NCI-H128 (cell line): ENCODE data around the gene ITIH5.

Source experiments
- DNase-seq: peaks from one replicate; lab custom pipeline; 2025; ENCODE audit not compliant: unreplicated experiment; lab: John Stamatoyannopoulos, UW

Gene ITIH5

DNA sequence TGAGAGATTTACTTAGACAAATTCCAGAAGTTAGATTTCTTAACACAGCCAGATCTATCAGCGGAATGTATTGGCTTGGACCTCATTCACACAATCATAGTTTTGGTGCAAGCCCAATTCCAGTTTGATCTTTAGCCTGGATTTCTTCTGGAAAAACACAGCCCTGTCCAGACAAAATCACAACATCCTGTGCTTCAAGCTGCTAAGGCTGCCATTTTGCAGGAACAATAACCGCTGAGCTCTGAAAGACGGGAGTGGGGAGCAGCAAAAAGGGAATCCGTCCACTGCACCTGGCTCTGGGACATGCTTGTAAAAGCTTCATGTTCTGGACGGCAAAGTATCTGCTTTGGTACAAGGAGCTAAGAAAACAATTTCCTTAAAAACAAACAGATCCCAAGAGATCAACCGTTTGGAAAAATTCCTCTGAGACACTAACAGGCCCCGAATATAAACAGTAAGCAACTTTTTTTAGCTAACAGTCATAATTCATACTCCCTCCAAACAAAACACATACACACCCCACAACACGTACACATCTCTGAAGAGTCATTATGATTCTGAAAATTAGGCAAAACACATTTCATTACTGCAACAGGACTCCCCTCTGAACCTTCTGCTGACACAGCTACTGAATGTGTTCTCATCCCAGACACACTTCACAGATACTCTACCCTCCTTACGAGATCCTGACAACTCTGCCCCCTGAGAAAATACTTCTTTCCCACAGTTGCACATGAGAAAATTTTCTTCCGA lies 32.4 kb downstream of the ITIH5 start:
- no peak for DNase-seq

DNA sequence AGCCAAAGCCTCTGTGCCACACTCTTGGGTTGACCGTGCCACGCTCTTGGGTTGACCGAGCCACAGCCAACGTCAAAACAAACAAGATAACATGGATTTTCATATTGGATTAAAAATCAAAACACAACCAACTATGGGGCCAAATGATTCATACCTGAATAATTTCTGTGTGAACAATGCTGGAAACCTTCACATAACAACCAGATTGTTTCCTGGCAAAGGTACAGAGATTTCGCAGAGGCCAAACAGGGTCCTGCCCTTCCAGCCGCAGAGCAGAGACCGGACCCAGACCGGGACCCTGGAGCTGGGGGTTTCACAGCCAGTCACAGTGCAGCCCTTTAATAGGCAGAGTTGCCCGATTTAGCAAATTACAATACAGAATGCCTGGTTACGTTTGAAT lies 40.5 kb downstream of the ITIH5 start:
- no peak for DNase-seq

DNA sequence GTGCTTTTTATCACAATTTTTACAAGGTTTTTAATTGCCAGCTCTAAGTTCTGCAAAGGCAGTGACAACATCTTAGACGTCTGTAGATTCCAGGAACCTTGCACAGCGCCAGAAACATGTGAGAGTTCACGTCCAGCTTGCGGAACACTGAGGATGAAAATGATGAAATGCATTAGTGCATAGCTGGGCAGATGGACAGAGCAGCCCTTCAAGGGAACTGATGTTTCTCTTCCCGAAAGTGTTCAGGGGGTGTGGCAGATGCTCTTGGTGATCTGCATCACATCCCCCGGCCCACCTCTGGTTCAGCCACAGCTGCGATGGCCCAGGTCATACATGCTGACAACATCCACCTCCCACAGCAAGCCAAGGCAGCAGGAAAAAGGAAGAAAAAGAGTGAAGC lies 40.9 kb downstream of the ITIH5 start:
- DNase-seq: no peak

DNA sequence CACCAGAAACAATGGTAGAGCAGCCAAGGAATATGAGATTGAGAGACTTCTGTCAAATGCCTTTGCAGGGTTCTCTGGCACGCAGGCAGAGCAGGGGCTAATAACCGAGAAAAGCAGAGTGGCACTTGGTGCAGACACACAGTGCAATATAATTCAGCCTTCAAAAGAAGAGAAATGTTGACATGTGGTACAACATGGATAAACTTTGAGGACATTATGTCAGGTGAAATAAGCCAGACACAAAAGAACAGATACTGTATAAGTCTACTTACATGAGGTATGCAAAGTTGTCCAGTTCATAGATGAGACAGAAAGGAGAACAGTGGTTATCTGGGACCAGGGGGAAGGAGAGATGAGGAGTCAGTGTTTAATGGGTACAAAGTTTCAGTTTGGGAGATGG lies 41.8 kb downstream of the ITIH5 start:
- no peak for DNase-seq

DNA sequence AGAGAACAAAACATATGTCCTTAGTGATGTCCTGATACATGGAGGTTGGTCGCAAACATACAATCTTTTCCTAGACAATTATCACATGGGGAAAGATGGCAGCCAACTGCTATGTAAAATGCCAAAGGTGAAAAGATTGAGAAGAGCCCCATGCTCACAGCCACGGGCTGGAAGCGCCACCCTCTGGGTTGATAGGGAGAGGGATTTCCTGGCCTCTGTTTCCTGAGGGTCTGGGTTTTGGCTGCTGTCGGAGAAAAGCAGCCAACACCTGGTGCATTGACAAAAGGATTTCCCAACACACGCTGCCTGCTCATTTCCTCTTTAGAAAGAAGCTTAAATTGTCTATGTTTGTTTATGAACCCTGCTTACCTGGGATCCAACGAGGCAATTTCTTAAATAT lies 43.8 kb downstream of the ITIH5 start:
- DNase-seq: no peak

DNA sequence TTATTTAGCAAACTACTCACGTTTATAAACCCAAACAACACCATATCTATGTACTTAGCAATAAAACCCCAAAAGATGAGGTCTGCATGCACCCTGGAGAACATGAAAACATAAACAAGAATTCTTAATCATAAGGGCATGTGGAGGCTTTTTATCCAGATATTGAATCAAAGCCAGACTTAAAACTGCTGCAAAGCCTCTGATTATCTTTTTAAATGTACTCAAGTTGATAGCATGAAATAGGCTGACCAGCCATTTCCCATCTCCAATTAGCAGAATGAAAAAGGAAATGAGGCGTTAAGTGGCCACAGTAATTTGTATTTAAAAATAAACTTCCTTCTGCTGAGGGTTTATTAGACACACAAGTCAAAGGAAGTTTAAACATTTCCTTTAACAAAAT lies 48.3 kb downstream of the ITIH5 start:
- no peak for DNase-seq

DNA sequence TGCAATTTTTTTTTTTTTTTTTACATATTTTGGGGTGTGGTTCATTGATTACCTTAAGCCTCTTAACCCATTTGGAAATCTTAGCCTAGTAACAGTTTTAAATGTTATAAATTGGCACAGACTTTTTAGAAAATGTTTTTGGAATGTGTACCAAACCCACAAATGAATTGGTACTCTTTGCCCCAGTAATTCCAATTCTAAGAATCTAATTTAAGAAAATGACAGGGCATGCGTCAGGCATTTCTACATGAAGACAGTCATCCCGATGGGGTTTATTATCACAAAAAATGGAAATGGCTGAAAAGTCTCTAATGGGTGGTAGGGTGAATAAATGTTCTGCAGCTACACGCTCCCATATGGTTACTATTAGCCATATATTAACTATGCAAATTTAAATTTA lies 54.9 kb downstream of the ITIH5 start:
- DNase-seq: no peak

DNA sequence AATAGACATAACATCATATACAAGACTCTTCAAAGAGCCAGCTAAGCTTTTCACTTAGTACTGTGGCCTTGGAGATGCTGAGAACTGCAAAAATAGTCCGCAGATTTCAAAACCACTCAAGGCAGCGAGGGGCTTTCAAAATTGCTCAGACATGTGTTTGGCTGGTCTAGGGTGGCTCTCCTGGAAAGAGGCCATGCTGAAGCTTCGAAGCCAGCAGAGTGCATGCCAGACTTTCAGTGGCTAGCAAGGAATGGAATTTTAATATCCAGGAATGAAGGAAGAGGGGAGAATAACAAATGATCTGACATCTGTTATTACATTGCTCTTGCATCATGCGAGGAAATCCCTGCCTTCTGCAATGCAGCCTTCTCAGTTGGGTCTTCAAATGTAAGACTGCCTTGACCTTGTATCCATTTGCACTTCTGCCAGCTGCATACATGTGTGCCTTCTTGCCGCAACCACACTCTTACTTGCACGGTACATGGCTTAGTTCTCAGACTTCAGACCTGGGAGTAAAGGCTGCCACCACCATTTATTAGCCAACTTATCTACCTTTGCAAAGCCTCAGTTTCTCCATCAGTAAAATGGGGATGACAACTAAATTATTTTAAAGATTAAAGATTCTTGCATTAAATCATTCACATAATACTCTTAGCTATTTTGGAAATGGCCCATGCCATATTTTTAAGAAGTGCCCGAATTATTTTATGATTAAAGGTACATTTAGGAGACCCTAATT lies 55.9 kb downstream of the ITIH5 start:
- no peak for DNase-seq

DNA sequence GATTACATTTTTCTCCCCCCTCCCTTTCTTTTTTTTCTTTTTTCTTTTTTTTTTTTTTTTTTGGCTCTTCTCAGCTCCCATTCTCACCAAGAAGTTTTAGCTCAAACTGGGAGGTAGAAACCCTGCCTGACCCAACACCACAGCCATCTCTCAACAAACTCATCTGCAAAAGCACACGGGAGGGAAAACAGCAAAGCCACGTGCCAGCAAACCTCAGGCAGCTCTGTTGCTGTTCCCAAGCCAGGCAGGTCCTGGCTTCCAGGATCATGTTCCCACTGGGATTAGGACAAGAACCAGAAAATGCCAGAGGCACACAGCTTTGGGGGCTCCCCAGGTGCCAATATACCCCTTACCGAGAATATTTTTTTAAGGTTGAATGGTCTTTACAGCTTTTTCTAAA lies 56.7 kb downstream of the ITIH5 start:
- DNase-seq: no peak

DNA sequence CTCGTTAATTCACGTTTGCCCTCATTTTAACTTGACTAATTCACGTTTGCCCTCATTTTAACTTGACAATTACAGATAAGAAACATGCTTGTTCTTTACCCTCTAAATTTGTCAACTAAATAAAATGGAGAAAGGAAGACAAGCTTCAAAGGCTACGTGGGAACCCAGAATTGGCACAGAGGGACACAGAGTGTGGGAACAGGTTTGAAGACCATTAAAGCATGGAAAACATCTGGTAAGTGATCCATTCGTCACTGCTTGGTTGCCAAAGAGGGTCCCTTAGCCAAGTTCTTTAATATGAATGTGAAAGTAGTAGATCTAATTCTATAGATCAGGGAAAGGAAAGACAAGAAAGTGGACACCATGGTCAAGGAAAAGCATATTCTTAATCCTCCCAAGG lies 57.2 kb downstream of the ITIH5 start:
- no peak for DNase-seq

DNA sequence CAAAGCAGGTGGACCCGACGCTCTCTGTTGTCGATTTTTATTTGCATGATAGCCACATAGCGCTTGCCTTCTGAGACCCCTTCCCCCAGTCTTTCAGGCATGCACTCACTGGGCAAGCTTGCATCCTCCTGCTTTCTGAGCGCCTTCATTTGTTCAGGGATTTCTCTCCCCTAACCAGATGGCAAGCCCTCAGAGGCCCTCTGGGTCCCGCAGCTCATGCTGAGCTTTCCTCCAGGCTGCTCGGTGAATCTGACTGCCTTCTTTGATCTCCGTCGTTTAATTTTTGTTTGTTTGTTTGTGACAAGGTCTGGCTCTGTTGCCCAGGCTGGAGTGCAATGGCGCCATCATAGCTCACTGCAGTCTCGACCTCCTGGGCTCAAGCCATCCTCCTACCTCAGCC lies 58.8 kb downstream of the ITIH5 start:
- DNase-seq: no peak

DNA sequence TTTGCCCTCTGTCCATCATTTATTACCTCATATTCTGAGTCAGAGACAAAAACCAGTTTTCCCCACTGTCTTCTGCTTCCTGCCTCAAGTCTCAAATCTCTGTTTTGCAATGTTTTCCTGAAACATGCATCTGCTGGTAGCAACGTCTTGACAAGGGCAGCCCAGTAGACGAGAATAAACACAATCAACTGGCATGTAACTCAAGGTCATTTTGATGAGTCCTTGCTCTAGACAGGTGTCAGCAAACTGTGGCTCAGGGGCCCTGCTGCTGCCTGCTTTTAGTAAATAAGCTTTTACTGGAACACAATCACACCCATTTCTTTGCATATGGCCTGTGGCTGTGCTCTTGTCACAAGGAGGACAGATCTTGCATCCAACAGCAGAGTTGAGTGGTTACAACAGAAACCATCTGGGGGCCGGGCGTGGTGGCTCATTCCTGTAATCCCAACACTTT lies 59.8 kb downstream of the ITIH5 start:
- no peak for DNase-seq

DNA sequence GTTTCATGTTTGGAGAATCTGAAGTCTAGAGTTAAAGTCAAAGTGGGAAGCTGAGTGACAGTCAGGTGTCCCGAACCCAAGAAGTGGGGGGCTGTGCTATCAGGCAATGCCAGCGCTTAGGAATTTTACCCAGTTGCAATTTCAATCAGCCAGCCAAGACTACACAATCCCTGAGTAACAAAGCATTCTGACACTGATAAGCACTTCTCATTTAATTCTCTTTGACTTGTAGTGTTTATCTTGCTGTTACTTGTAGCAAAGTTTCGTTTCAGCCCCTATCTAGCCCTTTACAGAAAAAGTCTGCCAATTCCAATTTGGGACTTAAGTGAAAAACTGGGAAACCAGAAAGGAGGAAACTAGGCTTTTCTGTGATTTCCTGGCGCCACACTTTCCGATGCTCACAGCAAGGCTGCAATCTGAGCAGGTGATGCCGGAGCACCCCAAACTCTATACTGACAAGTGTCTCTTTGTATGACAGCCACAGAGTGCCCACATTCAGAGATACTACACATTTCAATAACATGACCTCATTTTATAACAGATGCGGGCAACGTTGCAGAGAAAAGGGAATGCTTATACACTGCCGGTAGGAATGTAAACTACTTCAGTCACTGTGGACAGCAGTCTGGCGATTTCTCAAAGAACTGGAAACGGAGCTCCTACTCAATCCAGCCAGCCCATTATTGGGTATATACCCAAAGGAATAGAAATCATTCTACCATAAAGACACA lies 61.0 kb downstream of the ITIH5 start:
- no peak for DNase-seq

DNA sequence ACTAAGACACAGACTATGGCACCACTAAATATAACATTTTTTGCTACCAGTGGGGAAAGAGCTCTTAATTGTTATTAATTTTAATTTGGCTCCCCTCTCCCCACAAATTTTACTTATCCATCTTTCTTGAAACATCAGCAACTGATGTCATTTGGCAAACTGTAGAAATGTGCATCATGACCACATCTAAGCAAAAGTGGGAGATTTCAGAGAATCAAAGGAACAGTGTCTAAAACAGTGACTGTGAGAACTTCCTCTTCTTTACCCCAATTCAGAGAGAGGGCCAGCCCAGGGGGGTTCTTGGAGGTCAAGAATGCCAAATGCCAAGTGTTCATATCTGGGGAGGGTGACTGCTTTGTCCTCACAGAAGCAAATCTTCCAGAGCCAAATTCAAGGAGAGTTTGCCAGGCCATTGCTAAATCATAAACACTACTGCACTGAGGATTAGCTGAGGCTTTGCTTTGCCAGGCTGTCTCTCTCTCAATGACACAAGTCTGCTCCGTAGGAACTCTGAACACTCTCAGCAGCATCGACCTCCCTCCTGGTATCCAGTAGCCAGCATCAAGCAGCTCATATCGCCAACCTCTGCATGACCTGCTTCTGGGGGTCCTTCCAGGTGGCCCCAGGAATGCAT lies 65.6 kb downstream of the ITIH5 start:
- DNase-seq: no peak

DNA sequence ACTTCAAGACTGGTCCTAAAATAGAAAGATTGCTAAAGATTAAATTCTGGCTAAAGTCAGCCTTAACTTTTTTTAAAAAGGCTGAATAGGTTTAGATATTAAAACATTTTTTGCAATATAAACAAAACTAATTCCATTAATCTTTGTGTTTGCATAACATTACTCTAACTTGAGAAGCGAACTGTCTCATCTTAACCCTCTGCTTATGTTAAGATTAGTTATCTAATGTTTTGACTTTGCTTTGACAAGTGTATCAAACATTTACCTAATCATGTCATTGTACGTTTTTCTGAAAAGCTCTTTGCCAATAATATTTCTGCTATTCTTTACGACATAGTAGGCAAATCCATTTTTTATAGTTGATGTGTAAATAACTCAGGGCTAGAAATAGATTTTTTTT lies 68.0 kb downstream of the ITIH5 start:
- no peak for DNase-seq

DNA sequence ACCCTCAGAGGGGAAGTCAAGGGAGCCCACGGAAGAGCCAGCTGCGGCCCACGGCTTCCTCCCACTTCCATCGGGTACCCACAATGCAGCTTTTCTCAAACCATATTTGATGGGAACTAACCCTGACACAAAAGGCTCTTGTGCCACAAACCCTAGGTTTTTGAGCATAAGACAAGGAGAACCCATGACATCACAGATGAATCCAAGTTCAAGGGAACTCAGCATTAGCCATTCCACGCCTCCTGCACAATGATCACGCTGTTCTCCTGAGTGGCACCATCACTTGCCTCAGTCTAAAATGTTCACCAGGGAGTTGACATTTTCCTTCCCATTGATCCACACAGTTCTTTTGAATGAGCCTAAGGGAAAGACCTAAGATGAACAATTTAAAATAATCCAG lies 70.4 kb downstream of the ITIH5 start:
- no peak for DNase-seq

DNA sequence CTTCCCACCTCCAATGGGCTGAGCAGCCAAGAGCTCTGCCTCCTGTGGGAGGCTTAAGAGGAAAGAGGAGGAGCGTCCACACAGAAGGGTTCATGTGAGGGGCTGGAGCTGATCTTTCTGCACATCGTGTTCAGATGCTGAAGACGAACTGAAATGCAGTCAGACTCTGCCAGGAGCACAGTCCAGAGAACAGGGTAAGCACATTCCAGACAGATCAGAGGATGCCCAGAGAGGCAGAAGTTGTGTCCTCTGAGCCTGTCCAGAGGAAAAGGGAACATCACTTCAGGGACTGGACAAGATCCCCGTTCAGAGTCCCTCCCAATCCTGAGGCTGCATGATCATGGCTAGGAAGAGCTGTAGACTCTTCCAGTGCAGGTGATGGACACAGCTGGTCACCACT lies 72.9 kb downstream of the ITIH5 start:
- DNase-seq: no peak

DNA sequence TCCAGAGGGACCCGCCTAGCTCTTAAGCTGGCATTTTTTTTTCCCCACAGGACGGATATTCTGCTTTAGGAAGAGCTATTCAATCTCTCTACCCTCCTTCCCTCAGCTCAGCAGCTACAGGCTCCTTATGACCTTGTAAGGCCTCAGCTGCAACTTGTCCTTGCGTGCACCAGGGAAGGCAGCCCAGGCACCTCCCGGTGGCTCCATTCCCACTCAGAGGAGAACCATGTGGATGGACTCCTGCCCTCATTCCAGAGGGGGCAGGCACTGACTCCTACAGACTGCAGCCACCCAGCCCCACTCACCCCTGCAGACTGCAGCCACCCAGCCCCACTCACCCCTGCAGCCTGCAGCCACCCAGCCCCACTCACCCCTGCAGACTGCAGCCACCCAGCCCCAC lies 73.7 kb downstream of the ITIH5 start:
- DNase-seq: no peak

DNA sequence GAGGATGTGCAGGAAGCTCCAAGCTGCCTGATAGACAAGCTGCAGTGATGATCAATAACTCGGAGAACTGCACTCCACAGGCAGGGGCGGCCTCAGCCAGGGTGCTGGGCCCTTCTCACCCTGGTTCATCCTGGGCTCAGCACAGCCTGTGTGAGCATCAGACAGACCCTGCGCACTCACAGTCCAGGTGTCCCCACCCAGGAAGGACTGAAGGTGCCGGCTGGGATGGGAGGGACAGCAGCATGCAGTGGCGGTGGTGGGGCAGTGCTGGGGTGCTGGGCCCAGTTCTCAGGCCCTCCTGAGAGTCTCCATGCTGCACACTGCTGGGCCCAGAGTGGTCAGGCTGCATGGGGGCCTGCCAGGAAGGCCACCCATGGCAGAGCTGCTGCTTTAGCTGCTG lies 74.1 kb downstream of the ITIH5 start:
- no peak for DNase-seq

DNA sequence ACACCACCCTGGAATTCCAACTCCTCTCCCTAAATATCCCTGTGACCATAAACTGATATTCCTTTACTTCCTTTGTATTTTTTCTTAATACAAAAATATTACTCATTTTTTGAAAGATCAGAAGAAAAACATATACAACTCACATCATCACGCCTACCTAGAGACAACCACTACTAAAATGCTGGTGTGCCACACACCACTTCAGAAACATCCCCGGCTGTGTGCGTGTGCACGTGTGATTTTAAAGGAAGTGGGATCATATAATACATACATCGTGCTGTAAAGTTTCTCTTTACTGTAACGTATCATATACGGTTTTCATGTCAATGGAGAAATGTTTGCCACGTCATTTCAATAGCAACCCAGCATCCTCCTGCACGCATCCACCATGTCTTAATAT lies 76.5 kb downstream of the ITIH5 start:
- DNase-seq: no peak

DNA sequence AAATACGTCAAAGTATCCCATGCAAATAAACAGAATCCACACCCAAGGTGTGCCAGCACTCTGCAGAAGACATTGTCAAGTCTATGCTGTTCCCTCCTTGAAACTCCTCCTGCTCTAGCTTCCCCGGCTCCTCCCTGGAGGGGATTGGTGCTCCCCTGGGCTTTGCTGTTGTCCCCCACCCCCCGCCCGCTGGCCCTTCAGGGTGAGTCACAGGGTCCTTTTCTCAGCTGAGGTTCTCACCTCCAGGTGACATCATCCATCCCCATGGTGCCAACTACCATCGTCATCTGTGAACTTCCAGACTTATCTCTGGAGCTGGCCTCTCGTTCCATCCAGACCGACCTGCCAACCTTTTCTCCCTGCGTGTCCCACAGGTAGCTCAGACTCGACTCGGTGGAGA lies 77.0 kb downstream of the ITIH5 start:
- DNase-seq: no peak

DNA sequence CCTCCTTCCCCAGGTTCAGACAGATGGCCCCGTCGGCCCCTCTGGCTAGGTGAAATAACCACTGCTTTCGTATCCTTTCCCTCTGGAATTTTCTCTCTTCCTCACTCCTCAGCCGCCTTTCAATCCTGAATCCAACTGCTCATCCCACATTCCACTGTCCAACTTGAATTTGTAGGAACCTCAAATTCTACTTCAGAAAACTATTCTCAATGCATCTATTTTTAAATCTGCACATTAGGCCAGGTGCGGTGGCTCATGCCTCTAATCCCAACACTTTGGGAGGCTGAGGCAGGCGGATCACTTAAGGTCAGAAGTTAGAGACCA lies 78.9 kb downstream of the ITIH5 start:
- DNase-seq: no peak
